Effector CD8-positive, alpha-beta T cell (primary cell): ENCODE results near the gene ALKBH4.
"Not testable (repeated sequence)": the region's sequence is repeated elsewhere in the genome, so short reads cannot be mapped to it uniquely, and the experiment has no call there.

Experiments
- DNase-seq: peaks from one replicate; lab custom pipeline; 2025; lab: John Stamatoyannopoulos, UW

Gene ALKBH4

GRCh38 chr7:102478314-102479208 is 13.9 kb upstream of the ALKBH4 start, which contains the start of gene POLR2J:
TSS of gene POLR2J (minus strand) at chr7:102478922. CDS start at chr7:102478860, 62 bp downstream.
- DNase-seq = not testable (repeated sequence)

GRCh38 chr7:102474736-102475435 is 10.2 kb upstream of the ALKBH4 start:
- not testable (repeated sequence) for DNase-seq

GRCh38 chr7:102474116-102474515 is 9.5 kb upstream of the ALKBH4 start:
- DNase-seq = not testable (repeated sequence)

- no peak for DNase-seq
These were observed 8.8 kb upstream of the ALKBH4 start for GRCh38 chr7:102473271-102473991.

GRCh38 chr7:102472126-102473041 is 7.7 kb upstream of the ALKBH4 start:
- no peak for DNase-seq

GRCh38 chr7:102471791-102472125 is 7.1 kb upstream of the ALKBH4 start:
- no peak for DNase-seq

- no peak for DNase-seq
These were observed 5.5 kb upstream of the ALKBH4 start for GRCh38 chr7:102469972-102470825.

- DNase-seq = no peak
These were observed 4.8 kb upstream of the ALKBH4 start for GRCh38 chr7:102469351-102469971.

GRCh38 chr7:102468478-102469350 is 4.1 kb upstream of the ALKBH4 start:
- no peak for DNase-seq

- DNase-seq = no peak
These were observed 3.2 kb upstream of the ALKBH4 start for GRCh38 chr7:102467581-102468477.

- DNase-seq = no peak
These were observed 1.4 kb upstream of the ALKBH4 start for GRCh38 chr7:102466097-102466496.

- DNase-seq = no peak
These were observed 654 bp downstream of the ALKBH4 start for GRCh38 chr7:102463841-102464576.

GRCh38 chr7:102460467-102460866 is 4.2 kb downstream of the ALKBH4 start:
- DNase-seq = no peak

- DNase-seq = no peak
These were observed 5.3 kb downstream of the ALKBH4 start for GRCh38 chr7:102459221-102459844.

- no peak for DNase-seq
These were observed 7.2 kb downstream of the ALKBH4 start for GRCh38 chr7:102457352-102457924.

GRCh38 chr7:102456327-102456726 is 8.3 kb downstream of the ALKBH4 start:
- DNase-seq = no peak
